ENCODE data around the gene SIT1. TPM values are rescaled to one million over a fixed set of nuclear protein-coding genes. Genes with fewer than 3 reads are reported as not detected.
"Not testable (repeated sequence)": the region's sequence is repeated elsewhere in the genome, so short reads cannot be mapped to it uniquely, and the experiment has no call there.

Gene SIT1
- total RNA-seq, 2 experiments from 2014 or later: 144 to 155 TPM

DNA sequence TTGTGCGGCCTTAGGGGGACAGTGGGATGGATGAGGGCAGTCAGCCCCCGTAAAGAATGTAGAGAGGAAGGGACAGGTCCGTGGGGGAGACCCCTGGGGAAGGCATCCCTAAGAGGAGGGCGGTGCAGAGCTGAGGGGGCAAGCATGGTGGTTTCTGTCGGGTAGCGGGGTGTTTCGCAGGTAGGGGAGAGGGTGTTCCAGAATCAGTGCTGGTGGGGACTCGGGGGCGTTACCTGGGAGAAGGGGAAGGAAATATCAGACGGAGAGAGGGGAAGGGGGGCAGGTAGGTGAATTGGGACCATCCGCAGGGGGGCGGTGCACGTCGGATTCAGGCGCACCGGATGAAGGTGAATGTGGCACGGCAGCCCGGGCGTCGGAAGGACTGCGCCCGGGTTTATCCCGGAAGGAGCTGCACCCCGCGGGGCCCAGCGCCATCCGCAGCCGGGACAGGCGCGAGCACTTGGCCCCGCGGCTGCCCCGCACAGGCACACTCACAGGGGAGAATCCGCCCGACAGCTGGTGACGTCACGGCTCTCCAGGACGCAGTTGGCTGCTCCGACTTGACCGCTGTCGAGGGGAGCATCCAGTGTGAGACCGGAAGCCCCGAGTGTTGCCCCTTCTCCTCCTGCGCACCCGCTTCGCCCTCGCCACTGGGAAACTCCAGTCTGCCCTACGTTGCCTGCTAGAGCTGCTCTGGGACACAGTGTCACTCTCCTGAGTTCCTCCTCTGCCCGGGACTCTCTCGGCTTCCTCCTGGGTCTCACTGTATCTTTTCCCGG lies 33.9 kb downstream of the SIT1 start:
- Mint-ChIP-seq H3K4me3 (peak overlapping the region; percentile 78), H3K27ac (peak overlapping the region; percentile 80), H3K9me3 (ENCODE audit: low read depth) (no peaks in the 10 kb centered on the region), H3K36me3 (no peaks in the 10 kb centered on the region), H3K4me1 (peaks cover 51% of the 10 kb centered on the region), H3K27me3 (no peaks in the 10 kb centered on the region)
- DNase-seq: peak; percentile 88
- ATAC-seq: peak; percentile 72
- CTCF ChIA-PET: interaction anchor here (0.7 to 15.0 kb wide), 17 partner anchors 8 to 133 kb away, joined by 3 to 196 read pairs (median 6); partner anchors contain the start of genes ARHGEF39, CCDC107, CREB3 and RGP1

DNA sequence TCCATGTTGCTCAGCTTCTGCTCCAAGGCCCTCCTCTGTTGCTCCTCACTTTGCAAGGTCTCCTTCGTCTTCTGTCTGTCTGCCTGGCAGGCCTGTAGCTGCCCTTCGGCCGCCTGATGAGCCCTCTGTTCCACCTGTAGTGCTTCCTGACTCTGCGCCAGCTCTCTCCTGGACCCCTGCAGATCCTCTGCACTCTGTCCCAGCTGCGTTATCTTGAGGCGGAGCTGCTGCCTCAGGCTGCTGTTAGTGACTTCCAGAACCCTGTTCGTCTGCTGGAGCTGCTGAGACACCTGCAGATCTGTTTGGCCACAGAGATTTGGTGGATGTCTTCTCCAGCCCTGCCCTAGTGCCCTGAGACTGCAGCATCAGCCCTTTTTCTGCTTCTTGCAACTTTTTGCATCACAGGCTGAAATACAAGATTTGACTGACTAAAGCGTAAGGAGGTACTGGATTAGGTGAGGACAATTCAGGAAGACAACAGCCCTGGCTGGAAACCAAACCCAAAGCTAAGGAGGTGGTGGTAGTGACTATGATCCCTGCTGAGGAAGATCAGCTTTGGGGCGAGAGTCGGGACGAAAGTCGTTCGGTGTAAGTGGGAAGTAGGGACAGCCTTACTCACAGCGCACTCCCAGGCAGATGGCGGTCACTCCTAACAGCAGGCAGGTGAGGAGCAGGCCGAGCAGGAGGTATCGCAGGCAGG lies 34.6 kb downstream of the SIT1 start:
- ATAC-seq (no peak), DNase-seq (no peak)
- H3K4me1 Mint-ChIP-seq: peaks cover 49% of the 10 kb centered on the region
- H3K36me3 Mint-ChIP-seq: no peaks in the 10 kb centered on the region
- H3K27ac Mint-ChIP-seq: peak overlapping the region; percentile 80
- no peaks in the 10 kb centered on the region for H3K9me3 Mint-ChIP-seq (ENCODE audit: low read depth)
- no peaks in the 10 kb centered on the region for H3K27me3 Mint-ChIP-seq
- peak overlapping the region; percentile 78 for H3K4me3 Mint-ChIP-seq
- CTCF ChIA-PET: interaction anchor here (1.0 to 15.0 kb wide), 16 partner anchors 8 to 133 kb away, joined by 3 to 196 read pairs (median 7); partner anchors contain the start of genes ARHGEF39, CCDC107, CREB3 and RGP1

DNA sequence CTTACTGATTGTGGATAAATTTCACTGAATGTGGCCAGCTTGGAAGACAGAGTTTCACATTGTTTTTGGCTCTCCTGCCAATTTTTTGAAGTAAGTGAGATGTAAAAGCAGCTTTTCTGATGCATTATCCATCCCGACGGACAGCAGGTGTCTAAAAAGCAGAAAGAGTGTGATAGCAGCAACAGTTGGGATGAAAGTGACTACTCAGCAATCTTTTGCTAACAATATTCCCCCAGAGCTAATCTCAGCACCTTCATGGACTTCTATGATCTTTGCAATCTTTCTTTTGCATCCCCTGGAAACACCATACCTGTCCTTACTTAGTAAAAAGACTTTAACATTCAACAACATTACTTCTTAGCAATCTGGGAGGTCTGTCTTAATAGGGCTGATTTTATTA lies 37.9 kb downstream of the SIT1 start:
- H3K4me1 Mint-ChIP-seq: peaks cover 21% of the 10 kb centered on the region
- no peak overlapping the region for H3K4me3 Mint-ChIP-seq
- H3K36me3 Mint-ChIP-seq: peaks cover 5% of the 10 kb centered on the region
- CTCF ChIA-PET: interaction anchor here (0.6 to 15.0 kb wide), 13 partner anchors 7 to 975 kb away, joined by 3 to 196 read pairs (median 10); partner anchors contain the start of genes ARHGEF39, CCDC107, GBA2 and RGP1
- no peak for DNase-seq
- no peaks in the 10 kb centered on the region for H3K27me3 Mint-ChIP-seq
- H3K9me3 Mint-ChIP-seq (ENCODE audit: low read depth): no peaks in the 10 kb centered on the region
- H3K27ac Mint-ChIP-seq: no peak overlapping the region
- no peak for ATAC-seq

DNA sequence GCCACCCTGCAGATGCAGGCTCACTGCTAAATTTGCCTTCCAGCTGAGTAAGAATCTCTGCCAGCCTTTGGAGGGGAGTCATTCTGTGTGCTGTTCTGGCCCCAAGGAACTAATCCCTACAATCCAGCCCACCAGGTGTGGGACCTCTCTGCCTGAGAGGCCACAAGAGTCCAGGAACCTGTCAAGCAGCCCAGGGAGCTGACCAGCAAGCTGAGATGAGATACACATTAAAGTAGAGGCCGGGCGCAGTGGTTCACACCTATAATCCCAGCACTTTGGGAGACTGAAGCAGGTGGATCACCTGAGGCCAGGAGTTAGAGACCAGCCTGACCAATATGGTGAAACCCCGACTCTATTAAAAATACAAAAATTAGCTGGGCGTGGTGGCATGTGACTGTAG lies 38.7 kb downstream of the SIT1 start:
- not testable (repeated sequence) for H3K9me3 Mint-ChIP-seq (ENCODE audit: low read depth); H3K4me3 Mint-ChIP-seq; H3K36me3 Mint-ChIP-seq; H3K27ac Mint-ChIP-seq; H3K27me3 Mint-ChIP-seq; DNase-seq; ATAC-seq
- H3K4me1 Mint-ChIP-seq: peaks cover 16% of the 10 kb centered on the region
- CTCF ChIA-PET: interaction anchor here (0.6 to 15.0 kb wide), 18 partner anchors 8 to 144 kb away, joined by 3 to 196 read pairs (median 10); partner anchors contain the start of genes ARHGEF39, CCDC107, CREB3 and GBA2

DNA sequence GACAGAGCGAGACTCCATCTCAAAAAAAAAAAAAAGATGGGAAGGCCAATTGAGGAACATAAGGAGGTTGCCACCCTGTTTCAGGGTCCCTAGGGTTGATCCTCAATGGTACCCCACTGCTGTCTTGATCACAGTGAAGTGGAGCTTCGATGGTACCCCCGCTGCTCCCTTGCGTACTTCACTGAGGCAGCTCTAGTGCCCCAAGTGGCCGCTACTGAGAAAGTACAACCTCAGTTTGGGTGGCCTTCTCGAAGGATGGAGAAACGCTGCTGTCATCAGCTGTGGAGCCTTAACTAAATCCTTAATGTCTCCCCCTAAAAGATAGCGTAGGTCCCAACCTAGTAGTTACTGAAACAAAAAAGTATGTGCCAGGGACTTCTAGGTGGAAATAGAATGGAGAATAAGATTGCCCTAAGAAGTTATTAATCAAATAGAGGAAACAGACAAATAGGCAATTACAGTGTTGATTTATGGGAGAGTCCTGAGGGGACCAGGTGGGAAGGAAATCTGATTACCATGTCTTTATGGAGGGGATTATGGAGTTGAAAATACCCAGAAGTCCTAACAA lies 39.4 kb downstream of the SIT1 start:
- CTCF ChIA-PET: interaction anchor here (0.6 to 15.0 kb wide), 29 partner anchors 8 to 761 kb away, joined by 3 to 196 read pairs (median 5); partner anchors contain the start of genes ARHGEF39, CCDC107, CREB3 and GBA2
- DNase-seq: peak; percentile 73

DNA sequence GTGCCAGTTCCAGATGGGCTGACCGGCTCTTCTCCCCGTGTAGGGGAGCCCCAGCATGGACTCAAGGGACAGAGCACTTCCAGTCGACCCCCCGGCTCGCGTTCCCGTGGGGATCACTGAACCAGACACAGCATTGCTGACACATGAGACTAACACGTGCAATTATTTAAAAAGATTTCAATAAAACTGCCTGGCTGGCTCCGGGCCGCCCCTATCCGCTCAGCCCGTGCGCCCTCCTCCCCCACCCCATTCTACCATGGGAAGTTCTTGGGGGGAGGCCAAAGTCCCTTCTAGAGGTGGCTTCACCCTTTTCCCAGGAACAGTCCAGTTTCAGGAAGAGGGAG lies 40.9 kb downstream of the SIT1 start:
- ATAC-seq (no peak), DNase-seq (no peak)
- Mint-ChIP-seq H3K4me1 (peaks cover 16% of the 10 kb centered on the region), H3K4me3 (no peak overlapping the region), H3K27me3 (no peaks in the 10 kb centered on the region), H3K9me3 (ENCODE audit: low read depth) (no peaks in the 10 kb centered on the region), H3K36me3 (peaks cover 11% of the 10 kb centered on the region), H3K27ac (no peak overlapping the region)
- CTCF ChIA-PET: interaction anchor here (1.9 to 15.0 kb wide), 4 partner anchors 14 to 45 kb away, joined by 4 to 196 read pairs (median 12); partner anchors contain the start of gene SIT1

More for the DNA sequence above, 39.4 kb downstream of the SIT1 start:
- H3K27me3 Mint-ChIP-seq: no peaks in the 10 kb centered on the region
- H3K27ac Mint-ChIP-seq: no peak overlapping the region
- peak; percentile 87 for ATAC-seq
- H3K4me1 Mint-ChIP-seq: peaks cover 16% of the 10 kb centered on the region
- no peak overlapping the region for H3K4me3 Mint-ChIP-seq
- no peaks in the 10 kb centered on the region for H3K9me3 Mint-ChIP-seq (ENCODE audit: low read depth)
- H3K36me3 Mint-ChIP-seq: peaks cover 11% of the 10 kb centered on the region

DNA sequence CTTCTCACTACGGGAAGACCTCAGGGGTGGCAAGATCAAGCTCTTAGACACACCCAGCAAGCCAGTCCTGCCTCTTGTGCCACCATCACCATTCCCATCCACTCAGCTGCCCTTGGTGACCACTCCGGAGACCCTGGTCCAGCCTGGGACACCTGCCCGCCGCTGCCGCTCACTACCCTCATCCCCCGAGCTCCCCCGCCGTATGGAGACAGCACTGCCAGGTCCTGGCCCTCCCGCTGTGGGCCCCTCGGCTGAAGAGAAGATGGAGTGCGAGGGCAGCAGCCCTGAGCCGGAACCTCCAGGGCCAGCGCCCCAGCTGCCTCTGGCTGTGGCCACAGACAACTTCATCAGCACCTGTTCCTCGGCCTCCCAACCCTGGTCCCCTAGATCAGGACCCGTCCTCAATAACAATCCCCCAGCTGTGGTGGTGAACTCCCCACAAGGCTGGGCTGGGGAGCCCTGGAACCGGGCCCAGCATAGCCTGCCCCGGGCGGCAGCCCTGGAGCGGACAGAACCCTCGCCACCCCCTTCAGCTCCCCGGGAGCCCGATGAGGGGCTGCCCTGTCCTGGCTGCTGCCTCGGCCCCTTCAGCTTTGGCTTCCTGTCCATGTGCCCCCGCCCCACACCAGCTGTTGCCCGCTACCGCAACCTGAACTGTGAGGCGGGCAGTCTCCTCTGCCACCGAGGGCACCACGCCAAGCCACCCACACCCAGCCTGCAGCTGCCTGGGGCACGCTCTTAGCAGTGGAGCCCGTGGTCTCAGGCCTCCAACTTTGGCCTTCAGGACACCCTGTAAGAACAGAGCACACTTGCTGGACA lies 41.5 kb downstream of the SIT1 start:
- peaks cover 11% of the 10 kb centered on the region for H3K36me3 Mint-ChIP-seq
- no peak overlapping the region for H3K27ac Mint-ChIP-seq
- CTCF ChIA-PET: interaction anchor here (1.3 to 15.0 kb wide), 4 partner anchors 8 to 88 kb away, joined by 4 to 196 read pairs (median 8); partner anchors contain the start of gene SIT1
- H3K4me3 Mint-ChIP-seq: no peak overlapping the region
- H3K27me3 Mint-ChIP-seq: no peaks in the 10 kb centered on the region
- ATAC-seq (no peak), DNase-seq (no peak)
- peaks cover 17% of the 10 kb centered on the region for H3K4me1 Mint-ChIP-seq
- no peaks in the 10 kb centered on the region for H3K9me3 Mint-ChIP-seq (ENCODE audit: low read depth)

DNA sequence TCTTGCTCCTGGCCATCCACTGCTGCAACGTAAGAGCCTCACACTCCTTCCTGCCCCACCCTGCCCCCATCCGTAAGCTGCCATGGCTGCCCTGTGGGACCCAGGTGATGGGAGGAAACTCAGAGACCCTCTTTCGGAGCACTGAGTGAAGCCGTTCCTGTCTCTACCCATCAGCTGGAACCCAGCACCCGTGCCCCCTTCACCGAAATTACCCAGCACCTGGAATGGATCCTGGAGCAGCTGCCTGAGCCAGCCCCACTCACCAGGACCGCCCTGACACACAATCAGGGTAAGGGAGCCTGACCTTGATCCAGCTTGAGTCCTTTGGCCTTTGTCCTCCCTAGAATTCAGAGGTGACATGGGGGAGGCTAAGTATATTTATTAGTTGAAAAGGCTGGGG lies 42.5 kb downstream of the SIT1 start:
- Mint-ChIP-seq H3K27me3 (no peaks in the 10 kb centered on the region), H3K4me3 (no peak overlapping the region), H3K36me3 (peaks cover 11% of the 10 kb centered on the region), H3K27ac (no peak overlapping the region), H3K4me1 (peaks cover 27% of the 10 kb centered on the region), H3K9me3 (ENCODE audit: low read depth) (no peaks in the 10 kb centered on the region)
- CTCF ChIA-PET: interaction anchor here (1.2 to 15.0 kb wide), 7 partner anchors 9 to 89 kb away, joined by 3 to 196 read pairs (median 4); partner anchors contain the start of gene SIT1
- no peak for ATAC-seq
- DNase-seq: no peak

DNA sequence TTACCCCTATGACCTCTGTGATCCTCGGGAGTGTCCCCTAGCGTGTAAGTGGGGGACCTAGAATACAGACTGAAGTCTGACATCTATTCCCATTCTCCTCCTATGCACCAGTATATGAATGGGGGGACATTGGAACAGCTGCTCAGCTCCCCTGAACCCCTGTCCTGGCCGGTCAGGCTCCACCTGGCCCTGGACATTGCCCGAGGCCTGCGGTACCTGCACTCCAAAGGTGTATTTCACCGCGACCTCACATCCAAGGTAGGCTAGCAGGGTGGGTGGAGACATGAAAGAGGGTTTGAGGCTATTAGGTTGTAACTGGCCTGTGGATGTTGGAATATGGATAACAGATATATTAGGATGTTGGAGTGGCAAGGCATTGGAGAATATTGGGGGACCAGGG lies 44.0 kb downstream of the SIT1 start:
- no peak overlapping the region for H3K27ac Mint-ChIP-seq
- ATAC-seq (no peak), DNase-seq (no peak)
- H3K27me3 Mint-ChIP-seq: no peaks in the 10 kb centered on the region
- H3K4me1 Mint-ChIP-seq: peaks cover 34% of the 10 kb centered on the region
- H3K9me3 Mint-ChIP-seq (ENCODE audit: low read depth): no peaks in the 10 kb centered on the region
- CTCF ChIA-PET: interaction anchor here (1.4 to 4.7 kb wide), 3 partner anchors 11 to 220 kb away, joined by 3 to 63 read pairs (median 17); partner anchors contain the start of genes CCDC107, CD72 and RMRP
- H3K4me3 Mint-ChIP-seq: peak overlapping the region; percentile 2
- peaks cover 11% of the 10 kb centered on the region for H3K36me3 Mint-ChIP-seq

DNA sequence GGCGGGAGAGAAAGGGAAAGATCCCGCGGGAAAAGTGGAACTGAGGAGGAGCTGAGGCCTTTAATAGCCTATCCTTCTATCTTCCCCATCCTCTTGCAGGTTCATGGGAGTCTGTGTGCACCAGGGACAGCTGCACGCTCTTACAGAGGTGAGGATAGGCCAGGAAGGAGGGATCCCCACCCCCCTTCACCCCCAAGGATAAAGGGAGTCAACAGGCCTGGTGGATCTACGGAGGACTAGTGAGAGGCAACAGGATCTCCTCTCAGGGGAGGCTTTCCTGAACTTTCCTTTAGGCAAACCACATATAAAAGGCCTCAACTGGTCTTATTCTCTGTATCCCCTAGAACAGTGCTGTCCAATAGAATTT lies 44.6 kb downstream of the SIT1 start:
- peaks cover 11% of the 10 kb centered on the region for H3K36me3 Mint-ChIP-seq
- peaks cover 30% of the 10 kb centered on the region for H3K4me1 Mint-ChIP-seq
- CTCF ChIA-PET: interaction anchor here (1.0 to 4.7 kb wide), 9 partner anchors 11 to 220 kb away, joined by 3 to 63 read pairs (median 17); partner anchors contain the start of genes ARHGEF39, CCDC107, CD72 and RMRP
- no peak overlapping the region for H3K27ac Mint-ChIP-seq
- DNase-seq (no peak), ATAC-seq (no peak)
- H3K4me3 Mint-ChIP-seq: peak overlapping the region; percentile 71
- no peaks in the 10 kb centered on the region for H3K27me3 Mint-ChIP-seq
- no peaks in the 10 kb centered on the region for H3K9me3 Mint-ChIP-seq (ENCODE audit: low read depth)

DNA sequence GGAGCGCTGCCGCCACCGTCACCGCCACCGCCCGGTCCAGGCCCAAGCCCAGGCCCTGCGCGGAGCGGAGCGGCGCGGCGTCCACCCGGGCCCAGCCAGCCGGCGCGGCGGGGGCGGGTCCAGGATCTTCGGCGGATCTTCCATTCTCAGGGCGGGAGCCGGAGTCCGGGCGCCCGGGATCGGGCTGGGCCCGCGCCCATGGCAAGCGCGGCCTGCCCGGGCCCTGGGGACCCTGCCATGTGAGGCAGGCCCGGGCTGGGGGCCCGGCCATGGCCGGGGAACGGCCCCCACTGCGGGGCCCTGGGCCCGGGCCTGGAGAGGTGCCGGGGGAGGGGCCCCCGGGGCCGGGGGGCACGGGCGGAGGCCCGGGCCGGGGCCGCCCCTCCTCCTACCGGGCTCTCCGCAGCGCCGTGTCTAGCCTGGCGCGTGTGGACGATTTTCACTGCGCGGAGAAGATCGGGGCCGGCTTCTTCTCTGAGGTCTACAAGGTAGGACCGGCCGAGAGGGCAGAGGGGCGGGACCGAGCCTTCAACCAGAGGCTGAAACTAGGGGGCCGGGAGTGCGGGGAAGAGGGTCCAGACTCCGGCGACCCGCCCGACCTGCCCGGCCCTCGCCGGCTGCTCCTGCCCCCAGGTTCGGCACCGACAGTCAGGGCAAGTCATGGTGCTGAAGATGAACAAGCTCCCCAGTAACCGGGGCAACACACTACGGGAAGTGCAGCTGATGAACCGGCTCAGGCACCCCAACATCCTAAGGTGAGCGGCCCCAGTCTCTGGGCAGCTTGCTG lies 45.2 kb downstream of the SIT1 start:
- H3K9me3 Mint-ChIP-seq (ENCODE audit: low read depth): no peaks in the 10 kb centered on the region
- H3K4me1 Mint-ChIP-seq: peaks cover 30% of the 10 kb centered on the region
- CTCF ChIA-PET: interaction anchor here (0.8 to 4.7 kb wide), 12 partner anchors 12 to 221 kb away, joined by 3 to 63 read pairs (median 5); partner anchors contain the start of genes ARHGEF39, CCDC107, CD72 and CREB3
- H3K27me3 Mint-ChIP-seq: no peaks in the 10 kb centered on the region
- peak; percentile 73 for DNase-seq
- H3K4me3 Mint-ChIP-seq: peak overlapping the region; percentile 71
- no peak overlapping the region for H3K27ac Mint-ChIP-seq
- ATAC-seq: peak; percentile 14
- peaks cover 11% of the 10 kb centered on the region for H3K36me3 Mint-ChIP-seq

Measured in activated CD8-positive, alpha-beta memory T cell treated with anti-CD3 and anti-CD28 coated beads, Interleukin-2, amount 10 ng/mL, durations not matched to agents 7 days and 5 days (primary cell).